HEK293 (cell line): Measurements from ENCODE around the gene NSL1.

Experiments
- CTCF ChIP-seq: fragments of 450-650 bp; formaldehyde crosslinking; IDR thresholded peaks from 2 replicates; pipeline ENCODE4 v1.5.1; 2016; ENCODE audit warnings: missing biosample characterization, missing genetic modification characterization
- MYNN ChIP-seq: fragments of 450-650 bp; formaldehyde crosslinking; IDR thresholded peaks from 2 replicates; pipeline ENCODE4 v1.5.1; 2016; ENCODE audit warnings: missing biosample characterization, missing genetic modification characterization, borderline replicate concordance
- SP3 ChIP-seq: fragments of 450-650 bp; formaldehyde crosslinking; IDR thresholded peaks from 2 replicates; pipeline ENCODE4 v1.5.1; 2016; ENCODE audit warnings: missing biosample characterization, missing genetic modification characterization
- ZBTB1 ChIP-seq: fragments of 450-650 bp; formaldehyde crosslinking; IDR thresholded peaks from 2 replicates; pipeline ENCODE4 v1.5.1; 2016; ENCODE audit warnings: missing biosample characterization, missing genetic modification characterization
- ZBTB11 ChIP-seq: fragments of 450-650 bp; formaldehyde crosslinking; conservative IDR thresholded peaks from 2 replicates; pipeline ENCODE4 v1.5.1; 2016; ENCODE audit warnings: low read depth, missing biosample characterization, missing genetic modification characterization
- ZBTB7A ChIP-seq: fragments of 450-650 bp; formaldehyde crosslinking; IDR thresholded peaks from 2 replicates; pipeline ENCODE4 v1.5.1; 2016; ENCODE audit warnings: low read depth, missing biosample characterization, missing genetic modification characterization
- TF ChIP-seq, protein P1 (sequence below): fragments of 450-650 bp; formaldehyde crosslinking; IDR thresholded peaks from 2 replicates; pipeline ENCODE4 v1.5.1; 2016; ENCODE audit warnings: missing biosample characterization, missing genetic modification characterization, low read depth
- TF ChIP-seq, protein P2 (sequence below): fragments of 450-650 bp; formaldehyde crosslinking; IDR thresholded peaks from 2 replicates; pipeline ENCODE4 v1.5.1; 2016; ENCODE audit warnings: missing biosample characterization, missing genetic modification characterization

DNA sequence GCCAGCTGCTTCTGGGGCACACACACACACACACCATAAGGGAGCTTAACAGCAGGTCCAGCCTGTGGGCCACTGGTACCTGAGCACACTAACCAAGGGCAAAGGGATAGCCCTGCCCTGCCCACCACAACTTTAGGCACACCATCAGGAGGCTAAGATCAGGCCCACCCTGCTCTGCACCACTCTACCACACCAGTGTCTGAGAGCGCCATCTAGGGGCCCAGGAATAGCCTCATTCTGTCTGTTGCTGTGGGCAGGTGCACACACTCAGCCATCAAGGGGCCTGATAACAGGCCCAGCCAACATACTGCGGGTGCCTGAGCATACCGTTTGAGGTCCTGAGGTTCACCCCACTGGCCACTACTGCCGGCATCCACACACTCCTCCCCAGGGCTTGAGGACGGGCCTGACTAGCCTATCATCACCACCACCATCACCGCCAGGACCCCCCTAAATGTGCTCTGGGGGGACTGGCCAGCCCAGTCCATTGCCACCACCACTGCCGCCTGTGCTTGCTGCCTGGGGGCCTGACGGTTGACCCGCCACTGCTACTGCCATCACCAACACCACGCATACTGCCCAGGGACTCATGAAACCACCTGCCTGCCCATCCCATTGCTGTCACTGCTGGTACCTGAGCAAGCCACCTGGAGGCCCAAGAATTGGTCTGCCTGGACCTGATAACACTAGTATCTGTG is 31.3 kb downstream of the NSL1 start:
- TF ChIP-seq, protein P1, sequence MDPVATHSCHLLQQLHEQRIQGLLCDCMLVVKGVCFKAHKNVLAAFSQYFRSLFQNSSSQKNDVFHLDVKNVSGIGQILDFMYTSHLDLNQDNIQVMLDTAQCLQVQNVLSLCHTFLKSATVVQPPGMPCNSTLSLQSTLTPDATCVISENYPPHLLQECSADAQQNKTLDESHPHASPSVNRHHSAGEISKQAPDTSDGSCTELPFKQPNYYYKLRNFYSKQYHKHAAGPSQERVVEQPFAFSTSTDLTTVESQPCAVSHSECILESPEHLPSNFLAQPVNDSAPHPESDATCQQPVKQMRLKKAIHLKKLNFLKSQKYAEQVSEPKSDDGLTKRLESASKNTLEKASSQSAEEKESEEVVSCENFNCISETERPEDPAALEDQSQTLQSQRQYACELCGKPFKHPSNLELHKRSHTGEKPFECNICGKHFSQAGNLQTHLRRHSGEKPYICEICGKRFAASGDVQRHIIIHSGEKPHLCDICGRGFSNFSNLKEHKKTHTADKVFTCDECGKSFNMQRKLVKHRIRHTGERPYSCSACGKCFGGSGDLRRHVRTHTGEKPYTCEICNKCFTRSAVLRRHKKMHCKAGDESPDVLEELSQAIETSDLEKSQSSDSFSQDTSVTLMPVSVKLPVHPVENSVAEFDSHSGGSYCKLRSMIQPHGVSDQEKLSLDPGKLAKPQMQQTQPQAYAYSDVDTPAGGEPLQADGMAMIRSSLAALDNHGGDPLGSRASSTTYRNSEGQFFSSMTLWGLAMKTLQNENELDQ (tag by site-specific recombination) = no peak
- TF ChIP-seq CTCF (tag by site-specific recombination) (no peak), SP3 (tag by site-specific recombination) (no peak), ZBTB11 (tag by site-specific recombination) (no peak), ZBTB7A (tag by site-specific recombination) (no peak), ZBTB1 (tag by site-specific recombination) (no peak), MYNN (tag by site-specific recombination) (no peak)
- TF ChIP-seq, protein P2, sequence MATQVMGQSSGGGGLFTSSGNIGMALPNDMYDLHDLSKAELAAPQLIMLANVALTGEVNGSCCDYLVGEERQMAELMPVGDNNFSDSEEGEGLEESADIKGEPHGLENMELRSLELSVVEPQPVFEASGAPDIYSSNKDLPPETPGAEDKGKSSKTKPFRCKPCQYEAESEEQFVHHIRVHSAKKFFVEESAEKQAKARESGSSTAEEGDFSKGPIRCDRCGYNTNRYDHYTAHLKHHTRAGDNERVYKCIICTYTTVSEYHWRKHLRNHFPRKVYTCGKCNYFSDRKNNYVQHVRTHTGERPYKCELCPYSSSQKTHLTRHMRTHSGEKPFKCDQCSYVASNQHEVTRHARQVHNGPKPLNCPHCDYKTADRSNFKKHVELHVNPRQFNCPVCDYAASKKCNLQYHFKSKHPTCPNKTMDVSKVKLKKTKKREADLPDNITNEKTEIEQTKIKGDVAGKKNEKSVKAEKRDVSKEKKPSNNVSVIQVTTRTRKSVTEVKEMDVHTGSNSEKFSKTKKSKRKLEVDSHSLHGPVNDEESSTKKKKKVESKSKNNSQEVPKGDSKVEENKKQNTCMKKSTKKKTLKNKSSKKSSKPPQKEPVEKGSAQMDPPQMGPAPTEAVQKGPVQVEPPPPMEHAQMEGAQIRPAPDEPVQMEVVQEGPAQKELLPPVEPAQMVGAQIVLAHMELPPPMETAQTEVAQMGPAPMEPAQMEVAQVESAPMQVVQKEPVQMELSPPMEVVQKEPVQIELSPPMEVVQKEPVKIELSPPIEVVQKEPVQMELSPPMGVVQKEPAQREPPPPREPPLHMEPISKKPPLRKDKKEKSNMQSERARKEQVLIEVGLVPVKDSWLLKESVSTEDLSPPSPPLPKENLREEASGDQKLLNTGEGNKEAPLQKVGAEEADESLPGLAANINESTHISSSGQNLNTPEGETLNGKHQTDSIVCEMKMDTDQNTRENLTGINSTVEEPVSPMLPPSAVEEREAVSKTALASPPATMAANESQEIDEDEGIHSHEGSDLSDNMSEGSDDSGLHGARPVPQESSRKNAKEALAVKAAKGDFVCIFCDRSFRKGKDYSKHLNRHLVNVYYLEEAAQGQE = no peak
